Stimulated activated CD4-positive, alpha-beta T cell treated with anti-CD3 and anti-CD28 coated beads, Interleukin-2, amount 100 ng/mL, for 24 hours (primary cell): Measurements from ENCODE around the gene AFF2.

Source experiments
- DNase-seq, 2 donors: peaks; one replicate each; pipeline ENCODE4 v3.0.0-alpha.2; 2020

AFF2 gene

GRCh38 chrX:148537556-148538182 is 37.3 kb downstream of the AFF2 start:
- DNase-seq = no peak

GRCh38 chrX:148538582-148538981 is 38.2 kb downstream of the AFF2 start:
- no peak for DNase-seq

GRCh38 chrX:148540114-148540513 is 39.7 kb downstream of the AFF2 start:
- DNase-seq = no peak

GRCh38 chrX:148540671-148541583 is 40.5 kb downstream of the AFF2 start:
- no peak for DNase-seq

GRCh38 chrX:148541584-148541940 is 41.1 kb downstream of the AFF2 start:
- DNase-seq = no peak

- no peak for DNase-seq
These were observed 42.3 kb downstream of the AFF2 start for GRCh38 chrX:148542481-148543255.

- DNase-seq = no peak
These were observed 52.4 kb downstream of the AFF2 start for GRCh38 chrX:148552775-148553174.

GRCh38 chrX:148555101-148555500 is 54.7 kb downstream of the AFF2 start:
- no peak for DNase-seq

- DNase-seq = no peak
These were observed 55.3 kb downstream of the AFF2 start for GRCh38 chrX:148555571-148556243.

- DNase-seq = no peak
These were observed 56.1 kb downstream of the AFF2 start for GRCh38 chrX:148556498-148556897.

- DNase-seq = no peak
These were observed 62.4 kb downstream of the AFF2 start for GRCh38 chrX:148562846-148563245.

GRCh38 chrX:148567229-148567628 is 66.8 kb downstream of the AFF2 start:
- DNase-seq = no peak

GRCh38 chrX:148567779-148568178 is 67.4 kb downstream of the AFF2 start:
- no peak for DNase-seq

GRCh38 chrX:148568763-148569162 is 68.3 kb downstream of the AFF2 start:
- no peak for DNase-seq

GRCh38 chrX:148572337-148572736 is 71.9 kb downstream of the AFF2 start:
- DNase-seq = no peak

GRCh38 chrX:148573119-148573518 is 72.7 kb downstream of the AFF2 start:
- no peak for DNase-seq

- DNase-seq = no peak
These were observed 74.0 kb downstream of the AFF2 start for GRCh38 chrX:148574237-148574973.

GRCh38 chrX:148576396-148576795 is 76.0 kb downstream of the AFF2 start:
- DNase-seq = no peak

- no peak for DNase-seq
These were observed 77.3 kb downstream of the AFF2 start for GRCh38 chrX:148577741-148578140.

- DNase-seq = no peak
These were observed 79.6 kb downstream of the AFF2 start for GRCh38 chrX:148580016-148580415.

GRCh38 chrX:148582353-148582752 is 81.9 kb downstream of the AFF2 start:
- DNase-seq = no peak

- no peak for DNase-seq
These were observed 88.4 kb downstream of the AFF2 start for GRCh38 chrX:148588649-148589310.
